Measurements from ENCODE around the gene ERC2. TPM values are rescaled to one million over a fixed set of nuclear protein-coding genes. Genes with fewer than 3 reads are reported as not detected.

Gene ERC2
- total RNA-seq, 1 donor from 2014 or later, result 7.4 TPM

- peaks cover 17% of the 10 kb centered on the region for H3K4me1 Mint-ChIP-seq (ENCODE audit: low read depth, unreplicated experiment)
- Histone ChIP-seq H3K4me1 (ENCODE audit: insufficient read depth, low read length) (peaks cover 10% of the 10 kb centered on the region), H4K20me1 (ENCODE audit: insufficient read depth, low read length) (no peaks in the 10 kb centered on the region), H3K27me3 (ENCODE audit: insufficient read depth, low read length) (no peaks in the 10 kb centered on the region), H3K9ac (ENCODE audit: low read length) (no peak overlapping the region), H3K79me2 (ENCODE audit: insufficient read depth, low read length) (no peaks in the 10 kb centered on the region), H3K4me2 (ENCODE audit: low read length) (no peak overlapping the region), H3K27ac (ENCODE audit: low read depth, low read length) (no peak overlapping the region), H3K36me3 (ENCODE audit: insufficient read depth, low read length) (no peaks in the 10 kb centered on the region), H3K9me3 (ENCODE audit: insufficient read depth, low read depth, low read length) (peaks cover 2% of the 10 kb centered on the region), H3K4me3 (ENCODE audit: insufficient read depth, low read depth, low read length) (no peak overlapping the region), H2AFZ (ENCODE audit: low read depth, low read length) (no peak overlapping the region)
- peaks cover 6% of the 10 kb centered on the region for H3K9me3 Mint-ChIP-seq (ENCODE audit: unreplicated experiment)
- peaks cover 4% of the 10 kb centered on the region for H3K27me3 Mint-ChIP-seq (ENCODE audit: low read depth, unreplicated experiment)
- DNase-seq (ENCODE audit: low read depth) (no peak), FAIRE-seq (no peak)
- no peak overlapping the region for H3K4me3 Mint-ChIP-seq (ENCODE audit: unreplicated experiment)
- no peaks in the 10 kb centered on the region for H3K36me3 Mint-ChIP-seq (ENCODE audit: low read depth, unreplicated experiment)
- H3K27ac Mint-ChIP-seq (ENCODE audit: unreplicated experiment), result no peak overlapping the region
- TF ChIP-seq EZH2 (IDR thresholded peaks at IDR 0.05; ENCODE audit: insufficient read depth, low read length), result no peak
- TF ChIP-seq, protein P1, sequence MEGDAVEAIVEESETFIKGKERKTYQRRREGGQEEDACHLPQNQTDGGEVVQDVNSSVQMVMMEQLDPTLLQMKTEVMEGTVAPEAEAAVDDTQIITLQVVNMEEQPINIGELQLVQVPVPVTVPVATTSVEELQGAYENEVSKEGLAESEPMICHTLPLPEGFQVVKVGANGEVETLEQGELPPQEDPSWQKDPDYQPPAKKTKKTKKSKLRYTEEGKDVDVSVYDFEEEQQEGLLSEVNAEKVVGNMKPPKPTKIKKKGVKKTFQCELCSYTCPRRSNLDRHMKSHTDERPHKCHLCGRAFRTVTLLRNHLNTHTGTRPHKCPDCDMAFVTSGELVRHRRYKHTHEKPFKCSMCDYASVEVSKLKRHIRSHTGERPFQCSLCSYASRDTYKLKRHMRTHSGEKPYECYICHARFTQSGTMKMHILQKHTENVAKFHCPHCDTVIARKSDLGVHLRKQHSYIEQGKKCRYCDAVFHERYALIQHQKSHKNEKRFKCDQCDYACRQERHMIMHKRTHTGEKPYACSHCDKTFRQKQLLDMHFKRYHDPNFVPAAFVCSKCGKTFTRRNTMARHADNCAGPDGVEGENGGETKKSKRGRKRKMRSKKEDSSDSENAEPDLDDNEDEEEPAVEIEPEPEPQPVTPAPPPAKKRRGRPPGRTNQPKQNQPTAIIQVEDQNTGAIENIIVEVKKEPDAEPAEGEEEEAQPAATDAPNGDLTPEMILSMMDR (IDR thresholded peaks at IDR 0.05; ENCODE audit: insufficient read depth, low read depth, low read length), result no peak
These were observed 893.6 kb downstream of the ERC2 start for GRCh38 chr3:55574671-55575070.

DNA sequence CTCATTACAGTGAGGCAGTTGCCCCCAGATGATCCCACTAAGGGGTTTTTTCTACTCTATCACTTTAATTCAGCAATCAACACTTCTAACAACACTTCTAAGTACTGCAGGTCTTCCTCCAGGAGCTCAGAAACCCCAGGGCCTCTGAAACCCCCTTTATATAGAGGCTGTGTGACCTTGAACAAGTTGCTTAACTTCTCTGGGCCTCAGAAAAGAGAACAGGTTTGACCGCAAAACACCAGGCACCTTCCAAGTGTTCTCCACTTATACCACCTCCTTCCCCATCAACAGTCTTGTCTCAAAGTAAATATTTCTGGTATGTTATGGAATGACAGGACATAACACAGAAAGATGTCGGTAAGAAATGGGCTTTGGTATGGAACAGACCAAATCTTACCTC is 895.5 kb downstream of the ERC2 start:
- peaks cover 10% of the 10 kb centered on the region for H3K4me1 ChIP-seq (ENCODE audit: insufficient read depth, low read length)
- no peaks in the 10 kb centered on the region for H3K27me3 ChIP-seq (ENCODE audit: insufficient read depth, low read length)
- no peak overlapping the region for H3K4me2 ChIP-seq (ENCODE audit: low read length)
- peaks cover 8% of the 10 kb centered on the region for H3K9me3 Mint-ChIP-seq (ENCODE audit: unreplicated experiment)
- H4K20me1 ChIP-seq (ENCODE audit: insufficient read depth, low read length), result no peaks in the 10 kb centered on the region
- H3K4me3 ChIP-seq (ENCODE audit: insufficient read depth, low read depth, low read length), result no peak overlapping the region
- H3K27ac ChIP-seq (ENCODE audit: low read depth, low read length), result no peak overlapping the region
- H3K9ac ChIP-seq (ENCODE audit: low read length), result no peak overlapping the region
- H3K36me3 ChIP-seq (ENCODE audit: insufficient read depth, low read length), result no peaks in the 10 kb centered on the region
- H3K79me2 ChIP-seq (ENCODE audit: insufficient read depth, low read length), result no peaks in the 10 kb centered on the region
- H3K9me3 ChIP-seq (ENCODE audit: insufficient read depth, low read depth, low read length), result no peaks in the 10 kb centered on the region
- H3K27me3 Mint-ChIP-seq (ENCODE audit: low read depth, unreplicated experiment), result peaks cover 4% of the 10 kb centered on the region
- H3K36me3 Mint-ChIP-seq (ENCODE audit: low read depth, unreplicated experiment), result no peaks in the 10 kb centered on the region
- no peak for TF ChIP-seq EZH2 (IDR thresholded peaks at IDR 0.05; ENCODE audit: insufficient read depth, low read length)
- TF ChIP-seq, protein P1 (IDR thresholded peaks at IDR 0.05; ENCODE audit: insufficient read depth, low read depth, low read length), result no peak
- no peak overlapping the region for H2AFZ ChIP-seq (ENCODE audit: low read depth, low read length)
- no peak for DNase-seq (ENCODE audit: low read depth)
- FAIRE-seq, result no peak
- H3K4me1 Mint-ChIP-seq (ENCODE audit: low read depth, unreplicated experiment), result peaks cover 17% of the 10 kb centered on the region
- H3K4me3 Mint-ChIP-seq (ENCODE audit: unreplicated experiment), result no peak overlapping the region
- H3K27ac Mint-ChIP-seq (ENCODE audit: unreplicated experiment), result no peak overlapping the region

GRCh38 chr3:55571913-55572312 is 896.4 kb downstream of the ERC2 start:
- Mint-ChIP-seq H3K4me3 (ENCODE audit: unreplicated experiment) (no peak overlapping the region), H3K4me1 (ENCODE audit: low read depth, unreplicated experiment) (peaks cover 21% of the 10 kb centered on the region), H3K9me3 (ENCODE audit: unreplicated experiment) (peaks cover 4% of the 10 kb centered on the region), H3K27ac (ENCODE audit: unreplicated experiment) (no peak overlapping the region), H3K36me3 (ENCODE audit: low read depth, unreplicated experiment) (no peaks in the 10 kb centered on the region), H3K27me3 (ENCODE audit: low read depth, unreplicated experiment) (peaks cover 4% of the 10 kb centered on the region)
- Histone ChIP-seq H3K9me3 (ENCODE audit: insufficient read depth, low read depth, low read length) (no peaks in the 10 kb centered on the region), H3K36me3 (ENCODE audit: insufficient read depth, low read length) (no peaks in the 10 kb centered on the region), H2AFZ (ENCODE audit: low read depth, low read length) (peak overlapping the region; percentile 64), H3K27me3 (ENCODE audit: insufficient read depth, low read length) (no peaks in the 10 kb centered on the region), H3K9ac (ENCODE audit: low read length) (no peak overlapping the region), H3K79me2 (ENCODE audit: insufficient read depth, low read length) (no peaks in the 10 kb centered on the region), H4K20me1 (ENCODE audit: insufficient read depth, low read length) (no peaks in the 10 kb centered on the region), H3K4me2 (ENCODE audit: low read length) (peak overlapping the region; percentile 58), H3K4me3 (ENCODE audit: insufficient read depth, low read depth, low read length) (no peak overlapping the region), H3K4me1 (ENCODE audit: insufficient read depth, low read length) (peaks cover 10% of the 10 kb centered on the region), H3K27ac (ENCODE audit: low read depth, low read length) (no peak overlapping the region)
- TF ChIP-seq, protein P1 (IDR thresholded peaks at IDR 0.05; ENCODE audit: insufficient read depth, low read depth, low read length), result peak; percentile 19
- TF ChIP-seq EZH2 (IDR thresholded peaks at IDR 0.05; ENCODE audit: insufficient read depth, low read length), result no peak
- DNase-seq (ENCODE audit: low read depth), result peak; percentile 18
- FAIRE-seq, result no peak

All from astrocyte (in vitro differentiated cells and primary cell).